HG03469 (cell line): ENCODE data around the gene BRD7.

Experiments used
- ATAC-seq: cut with Tn5 transposase; IDR thresholded peaks from one replicate; pipeline ENCODE4 v1.9.1; 2021; ENCODE audit warnings: mild to moderate bottlenecking, moderate library complexity, moderate number of reproducible peaks; ENCODE audit not compliant: unreplicated experiment

The BRD7 gene

GRCh38 chr16:50305441-50306061 lies 63.2 kb downstream of the BRD7 start:
- no peak for ATAC-seq

- no peak for ATAC-seq
These were observed 64.0 kb downstream of the BRD7 start for GRCh38 chr16:50304467-50305440.

- ATAC-seq = no peak
These were observed 65.0 kb downstream of the BRD7 start for GRCh38 chr16:50303605-50304466.

- ATAC-seq = no peak
These were observed 65.7 kb downstream of the BRD7 start for GRCh38 chr16:50303041-50303604.

GRCh38 chr16:50302472-50303005 lies 66.2 kb downstream of the BRD7 start:
- ATAC-seq = no peak

GRCh38 chr16:50301626-50302471 lies 66.9 kb downstream of the BRD7 start:
- ATAC-seq = no peak

- no peak for ATAC-seq
These were observed 67.7 kb downstream of the BRD7 start for GRCh38 chr16:50300942-50301625.

GRCh38 chr16:50299508-50300105 lies 69.2 kb downstream of the BRD7 start:
- ATAC-seq = no peak

- no peak for ATAC-seq
These were observed 69.9 kb downstream of the BRD7 start for GRCh38 chr16:50298591-50299507.

GRCh38 chr16:50298075-50298460 lies 70.7 kb downstream of the BRD7 start:
- no peak for ATAC-seq

GRCh38 chr16:50297301-50298074 lies 71.3 kb downstream of the BRD7 start:
- ATAC-seq = no peak

GRCh38 chr16:50296807-50297206 lies 72.0 kb downstream of the BRD7 start:
- ATAC-seq = no peak

GRCh38 chr16:50295541-50296132 lies 73.2 kb downstream of the BRD7 start:
- ATAC-seq = no peak

- ATAC-seq = no peak
These were observed 73.8 kb downstream of the BRD7 start for GRCh38 chr16:50294955-50295354.

GRCh38 chr16:50293994-50294855 lies 74.6 kb downstream of the BRD7 start:
- ATAC-seq = no peak
